OCI-LY1 (cell line): ENCODE measurements around the gene TAL2.

ENCODE experiments used
- H2AFZ ChIP-seq: fragments of 200-600 bp; sonication (generic), shearing (Covaris generic); 2 replicates; pipeline ENCODE4 v1.6.0; 2014; ENCODE audit warnings: antibody characterized with exemption, mild to moderate bottlenecking, low read length
- H3F3A ChIP-seq: fragments of 200-600 bp; sonication (generic), shearing (Covaris generic); 2 replicates; pipeline ENCODE4 v1.6.0; 2014; ENCODE audit warnings: mild to moderate bottlenecking, antibody characterized with exemption, low read length, moderate library complexity; ENCODE audit not compliant: insufficient read depth
- H3K27ac ChIP-seq: fragments of 200-600 bp; sonication (generic); 2 replicates; pipeline ENCODE4 v1.5.1; 2014; ENCODE audit warnings: low read length, mixed run types, mild to moderate bottlenecking, low read depth; ENCODE audit not compliant: poor library complexity, severe bottlenecking
- H3K27me3 ChIP-seq: fragments of 200-600 bp; sonication (generic); 2 replicates; pipeline ENCODE4 v1.6.0; 2014; ENCODE audit warnings: antibody characterized with exemption, mild to moderate bottlenecking, low read length, moderate library complexity; ENCODE audit not compliant: insufficient read depth
- H3K36me3 ChIP-seq: fragments of 200-600 bp; sonication (generic); 2 replicates; pipeline ENCODE4 v1.6.1; 2014; ENCODE audit warnings: mild to moderate bottlenecking, antibody characterized with exemption, low read length, moderate library complexity, mixed read lengths; ENCODE audit not compliant: insufficient read depth
- H3K4me1 ChIP-seq: fragments of 200-600 bp; sonication (generic); 2 replicates; pipeline ENCODE4 v1.5.1; 2014; ENCODE audit warnings: mild to moderate bottlenecking, low read length, moderate library complexity; ENCODE audit not compliant: insufficient read depth, severe bottlenecking
- H3K4me2 ChIP-seq: fragments of 200-600 bp; sonication (generic), shearing (Covaris generic); 2 replicates; pipeline ENCODE4 v1.6.1; 2014; ENCODE audit warnings: low read length
- H3K4me3 ChIP-seq: fragments of 200-600 bp; sonication (generic); 2 replicates; pipeline ENCODE4 v1.5.1; 2014; ENCODE audit warnings: low read length, low read depth, mild to moderate bottlenecking, mixed read lengths; ENCODE audit not compliant: poor library complexity, severe bottlenecking
- H3K79me2 ChIP-seq: fragments of 200-600 bp; shearing (Covaris generic); 2 replicates; pipeline ENCODE4 v1.6.1; 2016; ENCODE audit warnings: mixed run types, low read length, mixed read lengths; ENCODE audit not compliant: insufficient read depth
- H3K9ac ChIP-seq: fragments of 200-600 bp; sonication (generic), shearing (Covaris generic); 2 replicates; pipeline ENCODE4 v1.6.1; 2014; ENCODE audit warnings: mild to moderate bottlenecking, low read length, mixed read lengths
- H3K9me2 ChIP-seq: fragments of 200-600 bp; sonication (generic), shearing (Covaris generic); 2 replicates; pipeline ENCODE4 v1.6.1; 2014; ENCODE audit warnings: low read depth, mild to moderate bottlenecking, low read length, mixed read lengths
- H3K9me3 ChIP-seq: fragments of 200-600 bp; shearing (Covaris generic); 2 replicates; pipeline ENCODE4 v1.6.1; 2014; ENCODE audit warnings: low read length, mixed read lengths
- H4K20me1 ChIP-seq: fragments of 200-600 bp; sonication (generic), shearing (Covaris generic); 2 replicates; pipeline ENCODE4 v1.6.0; 2016; ENCODE audit warnings: mild to moderate bottlenecking, low read length; ENCODE audit not compliant: insufficient read depth
- EZH2 ChIP-seq: fragments of 200-600 bp; sonication (generic), shearing (Covaris generic); IDR thresholded peaks from 2 replicates; pipeline ENCODE4 v1.8.0; 2017; ENCODE audit warnings: borderline replicate concordance, mixed run types, mild to moderate bottlenecking, antibody characterized with exemption, low read length, moderate library complexity, mixed read lengths
- TF ChIP-seq, protein P1 (sequence below): fragments of 200-600 bp; sonication (generic), shearing (Covaris generic); IDR thresholded peaks from 2 replicates; pipeline ENCODE4 v1.5.1; 2017; ENCODE audit warnings: mild to moderate bottlenecking, antibody characterized with exemption, low read length, moderate library complexity, mixed read lengths

TAL2 gene

DNA sequence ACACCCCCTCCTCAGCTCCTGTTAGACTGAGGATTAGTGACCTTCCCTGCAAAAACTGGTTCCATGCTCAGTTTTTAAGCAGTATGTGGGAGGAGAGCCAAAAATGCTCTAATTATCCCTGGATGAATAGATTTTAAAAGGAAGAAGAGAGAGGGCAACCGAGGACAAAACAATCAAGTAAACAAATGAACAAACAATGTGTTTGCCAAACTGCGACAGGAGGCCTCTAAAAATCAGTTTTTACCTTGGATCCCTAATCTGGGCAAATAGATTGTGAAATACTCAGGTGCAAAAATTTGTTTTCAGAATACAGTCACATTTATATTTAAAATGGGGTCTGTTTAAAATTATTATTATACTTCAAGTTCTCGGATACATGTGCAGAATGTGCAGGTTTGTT lies 8.5 kb downstream of the TAL2 start:
- Histone ChIP-seq H4K20me1 (no peaks in the 10 kb centered on the region), H3K9me3 (no peaks in the 10 kb centered on the region), H3K9me2 (no peaks in the 10 kb centered on the region), H3K27me3 (no peaks in the 10 kb centered on the region), H3K36me3 (no peaks in the 10 kb centered on the region), H3K79me2 (no peaks in the 10 kb centered on the region), H3K4me3 (no peak overlapping the region), H2AFZ (no peak overlapping the region), H3K4me1 (peaks cover 10% of the 10 kb centered on the region), H3K27ac (no peak overlapping the region), H3F3A (no peaks in the 10 kb centered on the region), H3K9ac (no peak overlapping the region), H3K4me2 (no peak overlapping the region)
- no peak for TF ChIP-seq EZH2
- TF ChIP-seq, protein P1, sequence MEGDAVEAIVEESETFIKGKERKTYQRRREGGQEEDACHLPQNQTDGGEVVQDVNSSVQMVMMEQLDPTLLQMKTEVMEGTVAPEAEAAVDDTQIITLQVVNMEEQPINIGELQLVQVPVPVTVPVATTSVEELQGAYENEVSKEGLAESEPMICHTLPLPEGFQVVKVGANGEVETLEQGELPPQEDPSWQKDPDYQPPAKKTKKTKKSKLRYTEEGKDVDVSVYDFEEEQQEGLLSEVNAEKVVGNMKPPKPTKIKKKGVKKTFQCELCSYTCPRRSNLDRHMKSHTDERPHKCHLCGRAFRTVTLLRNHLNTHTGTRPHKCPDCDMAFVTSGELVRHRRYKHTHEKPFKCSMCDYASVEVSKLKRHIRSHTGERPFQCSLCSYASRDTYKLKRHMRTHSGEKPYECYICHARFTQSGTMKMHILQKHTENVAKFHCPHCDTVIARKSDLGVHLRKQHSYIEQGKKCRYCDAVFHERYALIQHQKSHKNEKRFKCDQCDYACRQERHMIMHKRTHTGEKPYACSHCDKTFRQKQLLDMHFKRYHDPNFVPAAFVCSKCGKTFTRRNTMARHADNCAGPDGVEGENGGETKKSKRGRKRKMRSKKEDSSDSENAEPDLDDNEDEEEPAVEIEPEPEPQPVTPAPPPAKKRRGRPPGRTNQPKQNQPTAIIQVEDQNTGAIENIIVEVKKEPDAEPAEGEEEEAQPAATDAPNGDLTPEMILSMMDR: no peak

DNA sequence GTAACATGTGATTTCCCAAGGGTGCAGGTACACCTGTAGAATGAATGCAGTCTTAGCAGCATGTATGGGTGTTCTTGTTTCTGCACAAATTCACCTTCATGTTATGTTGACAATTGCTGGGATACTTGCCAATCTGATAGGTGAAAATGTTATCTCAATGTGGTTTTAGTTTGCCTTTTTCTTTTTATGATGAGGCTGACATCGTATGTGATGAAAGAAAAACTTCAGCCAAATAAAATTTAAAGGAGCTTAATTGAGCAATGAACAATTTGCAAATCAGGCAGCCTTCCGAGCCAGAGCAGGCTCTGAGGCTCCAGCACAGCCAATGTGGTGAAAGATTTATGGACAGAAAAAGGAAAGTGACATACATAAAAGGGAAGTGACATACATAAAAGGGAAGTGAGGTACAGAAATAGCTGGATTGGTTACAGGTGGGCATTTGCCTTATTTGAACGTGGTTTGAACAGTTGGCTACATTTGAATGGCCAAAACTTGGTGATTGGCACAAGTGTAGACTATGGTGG lies 10.5 kb downstream of the TAL2 start:
- no peaks in the 10 kb centered on the region for H3F3A ChIP-seq
- no peaks in the 10 kb centered on the region for H3K27me3 ChIP-seq
- H3K4me1 ChIP-seq: peaks cover 10% of the 10 kb centered on the region
- peak overlapping the region; percentile 34; the same call in 1 of the 2 replicates for H2AFZ ChIP-seq
- TF ChIP-seq, protein P1: no peak
- TF ChIP-seq EZH2: no peak
- H3K36me3 ChIP-seq: no peaks in the 10 kb centered on the region
- no peak overlapping the region for H3K27ac ChIP-seq
- no peaks in the 10 kb centered on the region for H3K79me2 ChIP-seq
- H3K9me3 ChIP-seq: no peaks in the 10 kb centered on the region
- no peaks in the 10 kb centered on the region for H4K20me1 ChIP-seq
- H3K4me3 ChIP-seq: no peak overlapping the region
- H3K9ac ChIP-seq: no peak overlapping the region
- H3K9me2 ChIP-seq: no peaks in the 10 kb centered on the region
- H3K4me2 ChIP-seq: peak overlapping the region; percentile 5; the same call in 1 of the 2 replicates

DNA sequence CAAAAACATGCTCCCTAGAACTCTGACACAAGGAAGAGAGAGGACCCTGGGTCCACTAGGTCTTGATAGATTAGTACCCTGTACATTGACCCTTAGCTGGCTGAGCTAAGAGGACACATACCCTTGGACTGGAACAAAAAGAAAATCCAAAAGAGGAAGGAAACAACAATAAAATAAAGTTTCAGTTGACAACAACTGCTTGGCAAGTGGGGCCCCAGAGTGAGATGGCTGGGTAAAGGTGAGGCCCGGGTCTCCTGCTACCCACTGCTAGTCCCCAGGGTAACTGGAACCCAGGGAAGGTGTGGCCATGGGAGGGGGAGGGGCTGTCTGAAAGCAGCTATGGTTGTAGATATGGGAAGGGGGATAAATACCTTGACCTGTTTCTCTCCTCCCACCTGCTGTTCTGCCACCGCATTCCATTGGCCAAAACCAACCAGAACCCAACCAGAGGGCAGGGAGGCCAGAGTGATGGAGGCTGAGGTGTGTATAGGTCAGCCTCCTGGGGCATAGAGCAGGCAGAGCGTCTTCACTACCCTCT lies 11.7 kb downstream of the TAL2 start:
- H3K9me2 ChIP-seq: no peaks in the 10 kb centered on the region
- no peaks in the 10 kb centered on the region for H3K36me3 ChIP-seq
- no peak overlapping the region for H3K4me2 ChIP-seq
- H3F3A ChIP-seq: no peaks in the 10 kb centered on the region
- no peak overlapping the region for H2AFZ ChIP-seq
- H4K20me1 ChIP-seq: no peaks in the 10 kb centered on the region
- H3K9ac ChIP-seq: no peak overlapping the region
- no peaks in the 10 kb centered on the region for H3K79me2 ChIP-seq
- no peak overlapping the region for H3K4me3 ChIP-seq
- TF ChIP-seq EZH2: no peak
- H3K9me3 ChIP-seq: no peaks in the 10 kb centered on the region
- H3K27ac ChIP-seq: no peak overlapping the region
- no peaks in the 10 kb centered on the region for H3K27me3 ChIP-seq
- H3K4me1 ChIP-seq: peaks cover 10% of the 10 kb centered on the region
